GM10847 (cell line): ENCODE data around the gene GRID2.

Experiments used
- POLR2A ChIP-seq: IDR thresholded peaks from 2 replicates; pipeline ENCODE4 v1.6.1; 2011; ENCODE audit not compliant: insufficient read length; ENCODE audit errors: extremely low read depth

GRID2 gene

DNA sequence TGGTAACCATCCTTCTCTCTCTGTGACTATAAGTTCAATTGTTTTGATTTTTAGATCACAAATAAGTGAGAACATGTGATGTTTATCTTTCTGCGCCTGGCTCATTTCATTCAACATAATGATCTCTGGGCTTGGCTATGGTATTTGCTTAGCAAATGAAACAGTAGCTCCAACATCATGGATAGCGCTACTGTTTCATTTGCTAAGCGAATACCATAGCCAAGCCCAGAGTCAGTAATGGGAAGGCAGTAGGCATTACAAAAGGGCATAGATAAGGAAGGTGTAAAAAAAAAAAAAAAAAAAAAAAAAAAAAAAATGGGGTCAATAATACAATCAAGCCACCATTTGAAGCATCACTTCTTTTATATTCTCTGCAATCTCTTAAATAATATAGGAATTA is 1055.8 kb downstream of the GRID2 start:
- TF ChIP-seq POLR2A, result no peak

DNA sequence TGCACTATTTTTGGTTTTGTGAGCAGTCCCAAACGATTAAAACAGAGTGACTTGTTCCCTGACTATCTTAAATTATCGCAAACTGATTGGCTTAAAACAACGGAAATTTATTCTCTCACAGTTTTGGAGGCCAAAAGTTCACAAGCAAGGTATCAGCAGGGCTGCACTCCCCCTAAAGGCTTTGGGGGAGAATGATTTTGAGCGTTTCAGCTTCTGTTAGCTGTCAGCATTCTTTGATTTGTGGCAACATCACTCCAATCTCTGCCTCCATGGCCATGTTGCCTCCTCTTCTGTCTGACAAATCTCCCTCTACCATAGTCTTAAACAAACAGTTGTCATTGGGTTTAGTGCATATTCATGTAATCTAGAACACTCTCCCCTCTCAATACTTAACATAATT is 1065.2 kb downstream of the GRID2 start:
- TF ChIP-seq POLR2A, result no peak

DNA sequence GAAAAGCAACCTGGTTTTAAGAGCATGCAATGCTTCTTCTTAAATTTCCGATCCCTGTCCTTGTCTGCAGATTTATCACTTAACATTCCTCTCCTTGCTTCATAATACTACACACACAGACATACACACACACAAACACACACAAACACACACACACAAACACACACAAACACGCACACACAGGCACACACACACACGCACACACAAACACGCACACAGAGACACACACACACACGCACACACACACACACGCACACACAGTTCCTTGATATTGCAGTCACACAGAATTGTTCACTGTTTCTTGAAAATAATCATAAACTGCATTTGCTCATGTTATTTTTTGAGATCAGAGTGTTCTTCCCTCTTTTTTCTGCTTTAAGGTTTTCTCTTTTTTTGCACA is 1066.5 kb downstream of the GRID2 start:
- no peak for TF ChIP-seq POLR2A

- no peak for TF ChIP-seq POLR2A
Measured at GRCh38 chr4:93373893-93374860, 1070.4 kb downstream of the GRID2 start.

DNA sequence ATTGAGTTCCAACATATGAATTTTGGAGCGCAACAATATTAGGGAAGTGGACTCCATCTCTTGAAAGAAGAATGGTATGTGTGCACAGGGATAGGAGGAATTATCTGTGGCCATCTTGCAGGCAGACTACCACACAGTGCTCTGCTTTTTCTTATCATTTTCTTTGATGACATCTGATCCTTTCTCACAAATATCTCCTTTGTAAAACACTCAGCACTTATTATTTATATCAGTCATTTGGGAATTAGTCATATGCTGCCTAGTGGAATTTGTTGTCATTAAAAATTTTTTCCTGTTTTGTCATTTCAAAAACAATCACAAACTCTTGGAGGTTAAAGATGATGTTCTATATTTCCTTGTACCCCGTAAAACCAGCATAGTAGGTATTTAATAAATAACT is 1080.5 kb downstream of the GRID2 start:
- no peak for TF ChIP-seq POLR2A

DNA sequence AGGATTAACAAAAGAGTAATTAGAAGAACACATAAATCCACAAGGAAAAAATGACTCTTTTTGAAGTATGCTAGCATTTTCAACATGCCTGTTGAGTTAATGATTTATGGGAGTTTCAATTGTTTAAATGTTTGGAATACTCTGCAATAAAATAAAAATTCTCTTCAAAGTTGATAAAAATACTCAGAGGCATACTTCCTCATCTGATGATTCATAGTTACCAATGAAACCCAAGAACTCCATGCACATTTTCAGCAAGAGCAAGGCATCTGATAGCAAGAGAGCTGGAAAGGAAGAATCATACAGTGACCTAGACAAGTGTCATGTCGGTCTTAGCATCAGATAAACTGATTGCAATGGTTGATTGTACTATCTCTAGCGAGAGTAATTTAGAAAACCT is 1081.1 kb downstream of the GRID2 start:
- TF ChIP-seq POLR2A, result no peak

- no peak for TF ChIP-seq POLR2A
Measured at GRCh38 chr4:93394545-93395081, 1090.8 kb downstream of the GRID2 start.

DNA sequence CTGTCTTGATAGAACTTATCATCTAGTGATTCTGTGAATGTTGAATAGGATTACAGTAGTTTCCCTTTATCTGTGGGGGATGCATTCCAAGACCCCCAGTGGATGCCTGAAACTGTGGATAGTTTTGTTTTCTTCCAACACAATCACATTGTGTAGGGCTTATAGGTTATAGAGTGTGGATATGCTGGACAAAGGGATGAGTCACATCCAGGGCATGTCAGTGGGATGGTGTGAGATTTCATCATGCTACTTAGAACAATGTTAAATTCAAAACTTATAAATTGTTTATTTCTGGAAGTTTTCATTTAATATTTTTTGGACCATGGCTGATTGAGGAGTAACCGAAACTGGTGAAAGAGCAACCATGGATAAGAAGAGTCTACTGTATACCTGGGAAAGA is 1092.5 kb downstream of the GRID2 start:
- TF ChIP-seq POLR2A, result no peak

GRCh38 chr4:93403571-93403970 is 1099.8 kb downstream of the GRID2 start:
- no peak for TF ChIP-seq POLR2A

DNA sequence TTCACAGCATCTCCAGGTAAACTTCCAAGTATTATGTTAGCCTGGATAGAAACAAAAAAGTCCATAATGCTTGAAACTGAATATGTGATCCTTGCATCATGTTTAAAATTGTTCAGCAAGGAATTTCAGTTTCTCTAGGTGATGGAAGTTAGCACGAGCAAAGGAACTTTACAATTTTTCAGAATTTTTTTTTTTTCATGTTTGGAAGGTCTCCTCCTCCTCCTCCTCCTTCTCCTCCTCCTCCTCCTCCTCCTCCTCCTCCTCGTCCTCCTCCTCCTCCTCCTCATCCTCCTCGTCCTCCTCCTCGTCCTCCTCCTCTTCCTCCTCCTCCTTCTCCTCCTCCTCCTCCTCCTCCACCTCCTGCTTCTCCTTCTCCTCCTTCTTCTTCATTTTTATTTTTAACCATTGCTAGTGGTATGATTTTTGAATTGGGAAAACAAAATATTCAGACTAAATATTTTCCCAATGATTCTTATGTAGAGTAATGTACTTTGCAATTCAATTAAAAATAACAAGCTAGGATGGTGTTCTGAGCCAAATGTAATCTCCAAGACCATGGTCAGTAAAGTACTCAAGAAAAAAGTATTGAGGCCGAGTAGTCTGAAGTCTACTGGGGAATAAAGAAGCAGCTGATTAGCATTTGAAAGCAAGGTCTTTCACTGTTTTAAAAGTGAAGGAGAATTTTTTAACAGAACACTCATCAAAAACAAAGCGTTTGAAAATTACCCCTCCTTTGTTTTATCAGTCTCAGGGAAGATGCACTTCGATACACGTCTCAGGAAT is 1103.9 kb downstream of the GRID2 start:
- no peak for TF ChIP-seq POLR2A

- TF ChIP-seq POLR2A, result no peak
Measured at GRCh38 chr4:93409035-93409434, 1105.3 kb downstream of the GRID2 start.

- no peak for TF ChIP-seq POLR2A
Measured at GRCh38 chr4:93414041-93414550, 1110.3 kb downstream of the GRID2 start.

GRCh38 chr4:93416344-93417128 is 1112.8 kb downstream of the GRID2 start:
- TF ChIP-seq POLR2A, result no peak

DNA sequence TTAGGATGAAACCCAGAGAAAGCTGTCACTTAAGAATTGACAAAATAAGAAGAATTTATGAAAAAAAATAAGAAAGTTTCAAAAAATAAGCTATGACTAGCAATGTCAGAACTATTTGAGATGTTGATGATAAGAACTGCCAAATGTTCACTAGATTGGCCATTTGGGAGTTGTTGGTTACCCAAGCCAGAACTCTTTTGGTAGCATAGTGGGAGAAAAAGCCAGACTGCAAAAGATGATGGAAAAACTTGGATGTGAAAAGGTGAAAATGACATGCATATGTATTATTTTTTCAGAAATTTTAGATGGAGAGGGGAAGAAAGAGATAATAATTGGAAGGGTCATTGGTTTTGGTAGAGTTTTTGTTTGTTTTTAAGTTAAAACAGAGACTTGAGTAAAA is 1127.6 kb downstream of the GRID2 start:
- TF ChIP-seq POLR2A, result no peak

- no peak for TF ChIP-seq POLR2A
Measured at GRCh38 chr4:93433840-93434239, 1130.1 kb downstream of the GRID2 start.

DNA sequence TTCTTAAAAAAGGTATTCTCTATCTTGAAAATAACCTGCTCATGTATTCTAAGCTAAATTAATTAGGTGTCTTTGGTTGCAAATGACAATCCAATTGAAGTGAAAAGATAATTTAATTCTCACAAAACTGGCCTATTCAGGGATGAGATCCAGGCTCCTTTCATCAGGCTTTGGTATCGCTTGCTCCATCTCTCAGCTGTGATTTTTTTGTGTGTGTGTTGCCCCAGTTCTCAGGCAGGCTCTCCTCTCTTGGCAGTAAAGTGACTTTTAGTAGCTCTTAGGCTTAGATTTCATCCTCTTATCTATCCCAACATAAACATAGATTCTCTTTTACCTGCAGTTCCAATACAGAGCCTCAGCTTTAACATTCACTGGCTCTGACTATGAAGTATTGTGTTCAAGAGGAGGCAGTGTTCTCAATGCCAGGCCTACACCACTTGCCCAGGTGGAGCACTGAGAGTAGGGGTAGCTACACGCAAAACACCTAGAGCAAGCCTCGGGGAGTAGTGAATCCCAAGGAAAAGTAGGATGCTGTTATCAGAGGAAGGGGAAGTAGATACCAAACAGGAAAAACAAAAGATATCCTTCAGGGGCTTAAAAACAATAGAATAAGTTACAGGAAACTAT is 1132.3 kb downstream of the GRID2 start:
- TF ChIP-seq POLR2A, result no peak
